ENCODE results near the gene TMEM183A. TPM values are rescaled to one million over a fixed set of nuclear protein-coding genes. Genes with fewer than 3 reads are reported as not detected.

Gene TMEM183A
- total RNA-seq, 1 donor from 2014 or later: 69.5 TPM

DNA sequence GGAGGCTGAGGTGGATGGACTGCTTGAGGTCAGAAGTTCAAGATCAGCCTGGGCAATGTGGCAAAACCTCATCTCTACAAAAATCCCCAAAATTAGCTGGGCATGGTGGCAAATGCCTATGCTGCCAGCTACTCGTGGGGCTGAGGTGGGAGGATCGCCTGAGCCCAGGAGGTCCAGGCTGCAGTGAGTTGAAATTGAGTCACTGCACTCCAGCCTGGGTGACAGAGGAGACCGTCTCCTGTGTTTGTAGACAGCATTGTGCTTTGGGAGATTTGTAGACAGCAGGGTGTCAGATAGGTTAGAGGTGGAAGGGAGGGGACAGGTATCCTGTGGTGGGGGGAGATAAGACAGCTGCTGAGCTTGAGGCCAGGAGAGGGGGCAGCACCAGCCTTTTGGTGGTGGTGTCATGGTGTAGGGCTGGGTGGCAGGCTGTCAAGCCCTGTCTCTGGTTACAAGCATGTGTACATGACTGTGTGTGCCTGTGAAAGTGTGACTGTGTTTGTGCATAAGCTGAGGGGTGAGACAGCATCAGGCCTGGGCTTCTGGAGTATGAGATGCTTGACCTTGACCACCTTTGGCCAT lies 34.3 kb downstream of the TMEM183A start:
- intact Hi-C loops (cut with micrococcal nuclease): no loop called here

DNA sequence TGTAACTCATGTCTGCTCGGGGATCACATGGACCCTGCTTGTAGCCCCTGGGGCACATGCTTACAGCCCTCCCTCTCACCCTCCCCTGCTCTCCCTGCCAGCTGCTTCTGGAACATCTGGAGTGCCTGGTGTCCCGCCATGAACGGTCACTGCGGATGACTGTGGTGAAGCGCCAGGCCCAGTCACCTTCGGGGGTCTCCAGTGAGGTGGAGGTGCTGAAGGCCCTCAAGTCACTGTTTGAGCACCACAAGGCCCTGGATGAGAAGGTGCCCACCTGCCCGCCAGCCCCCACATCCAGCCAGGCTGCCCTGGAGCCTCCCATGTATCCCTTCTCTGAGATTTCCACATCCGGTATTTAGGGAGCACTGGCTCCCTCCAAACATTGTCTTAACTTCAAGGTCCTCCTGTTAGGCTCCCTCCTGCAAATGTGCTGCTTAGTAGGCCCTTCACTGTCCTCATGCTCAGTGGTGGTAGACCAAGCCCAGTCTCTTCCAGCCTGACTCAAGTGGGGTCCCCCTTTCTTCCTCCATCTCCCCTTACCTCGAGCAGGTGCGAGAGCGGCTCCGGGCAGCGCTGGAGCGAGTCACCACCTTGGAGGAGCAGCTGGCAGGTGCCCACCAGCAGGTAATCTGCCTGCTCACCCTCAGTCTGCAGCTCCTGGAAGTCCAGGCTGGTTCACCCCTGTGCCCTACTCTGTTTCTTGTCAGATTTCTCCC lies 36.8 kb downstream of the TMEM183A start:
- intact Hi-C loops (cut with micrococcal nuclease): no loop called here

DNA sequence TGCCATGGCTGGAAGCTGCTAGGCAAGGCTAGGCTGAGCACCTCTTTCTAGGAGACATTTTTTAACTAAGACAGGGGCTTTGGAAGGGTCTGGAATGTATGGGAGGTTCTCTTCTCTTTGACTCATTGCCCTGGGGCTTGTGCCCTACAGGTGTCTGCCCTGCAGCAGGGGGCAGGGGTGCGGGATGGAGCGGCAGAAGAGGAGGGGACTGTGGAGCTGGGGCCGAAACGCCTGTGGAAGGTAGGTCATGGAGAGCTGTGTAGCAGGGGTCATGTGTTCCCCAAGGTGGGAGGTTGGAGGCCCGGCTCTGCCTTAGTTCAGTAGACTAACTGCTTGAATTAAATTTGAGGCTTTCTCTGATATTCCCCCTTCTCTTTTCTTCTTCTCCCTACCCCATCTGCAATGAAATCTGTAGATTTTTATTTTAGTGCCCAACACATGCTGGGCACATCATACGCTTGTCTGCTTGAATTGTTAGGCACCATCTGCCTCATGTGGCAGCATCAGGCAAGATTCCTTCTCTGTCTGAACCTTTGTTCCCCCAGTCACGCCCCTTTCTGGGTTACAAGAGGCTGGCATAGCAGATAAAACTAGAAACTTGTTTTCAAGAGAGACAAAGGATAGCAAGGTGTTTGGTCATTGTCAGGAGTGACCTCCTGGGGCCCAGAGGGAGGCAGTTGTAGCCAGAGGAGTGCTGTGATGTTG lies 37.5 kb downstream of the TMEM183A start:
- intact Hi-C loops (cut with micrococcal nuclease): no loop called here

DNA sequence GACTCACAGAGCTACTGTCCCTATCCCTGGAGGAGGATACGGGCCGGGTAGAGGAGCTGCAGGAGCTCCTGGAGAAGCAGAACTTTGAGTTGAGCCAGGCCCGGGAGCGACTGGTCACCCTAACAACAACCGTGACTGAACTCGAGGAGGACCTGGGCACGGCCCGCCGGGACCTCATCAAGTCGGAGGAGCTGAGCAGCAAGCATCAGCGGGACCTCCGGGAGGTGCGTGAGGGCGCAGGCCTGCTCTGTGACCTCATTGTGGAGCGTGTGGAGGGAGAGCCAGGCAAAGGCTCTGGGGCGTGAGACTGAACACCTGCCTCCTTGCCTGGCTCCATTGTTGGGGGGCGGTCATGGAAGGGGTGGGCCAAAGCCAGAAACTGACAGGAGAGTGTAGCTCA lies 38.2 kb downstream of the TMEM183A start:
- intact Hi-C loops (cut with micrococcal nuclease): no loop called here

DNA sequence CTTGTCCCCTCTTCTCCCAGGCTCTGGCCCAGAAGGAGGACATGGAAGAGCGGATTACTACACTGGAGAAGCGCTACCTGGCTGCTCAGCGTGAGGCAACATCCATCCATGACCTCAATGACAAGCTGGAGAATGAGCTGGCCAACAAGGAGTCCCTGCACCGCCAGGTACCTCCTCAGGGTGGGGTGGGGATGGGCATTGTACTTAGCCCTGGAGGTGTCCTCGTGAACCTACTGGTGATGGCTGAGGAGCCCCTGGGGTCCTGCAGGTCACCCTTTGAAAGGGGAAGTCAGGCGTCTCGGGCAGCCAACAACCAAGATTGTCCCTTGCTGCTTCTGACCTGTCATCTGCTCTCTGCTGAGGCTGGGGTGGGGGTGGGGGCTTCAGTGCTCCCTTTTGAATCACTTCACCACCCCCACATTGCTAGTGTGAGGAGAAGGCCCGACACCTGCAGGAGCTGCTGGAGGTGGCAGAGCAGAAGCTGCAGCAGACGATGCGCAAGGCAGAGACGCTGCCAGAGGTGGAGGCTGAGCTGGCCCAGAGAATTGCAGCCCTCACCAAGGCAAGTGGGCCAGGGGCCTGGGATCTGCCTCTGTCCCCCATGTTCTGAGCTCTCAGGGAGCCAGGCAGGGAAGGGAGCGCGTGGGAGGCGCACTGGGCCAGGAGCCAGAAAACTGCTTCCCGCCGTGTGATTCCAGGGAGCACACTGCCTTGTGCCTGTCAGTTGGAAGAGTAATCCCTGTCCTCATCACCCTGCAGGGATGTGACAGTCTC lies 38.8 kb downstream of the TMEM183A start:
- intact Hi-C loops (cut with micrococcal nuclease): no loop called here

DNA sequence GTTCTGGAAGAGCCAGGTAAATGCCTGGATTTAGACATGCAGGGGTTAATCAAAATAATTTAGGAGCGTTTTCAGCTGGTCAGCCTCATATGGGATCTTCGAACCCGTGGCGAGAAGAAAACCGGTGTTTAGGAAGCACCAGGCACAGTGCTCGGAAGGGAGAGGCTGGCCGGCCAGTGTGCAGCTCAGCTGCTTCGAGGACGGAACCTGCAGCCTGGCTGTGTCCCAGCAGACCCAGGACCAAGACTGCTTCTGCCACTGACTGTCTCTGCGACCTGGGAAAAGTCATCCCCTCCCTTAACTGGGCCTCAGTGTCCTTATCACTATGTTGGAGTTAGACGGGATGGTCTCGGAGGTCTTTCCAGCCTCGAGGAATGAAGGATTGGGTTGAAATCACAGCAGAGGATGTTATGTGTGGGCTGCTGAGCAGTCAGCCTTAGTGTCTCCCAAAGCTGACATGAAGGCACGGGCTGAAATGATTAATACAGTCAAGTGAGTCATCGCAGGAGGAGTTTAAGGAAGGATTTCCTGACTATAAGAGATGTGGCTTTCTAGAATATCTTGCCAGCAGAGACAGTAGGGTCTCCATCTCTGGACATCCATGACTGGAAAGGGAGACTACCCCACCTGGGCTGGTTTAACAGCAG lies 39.9 kb downstream of the TMEM183A start:
- intact Hi-C loops (cut with micrococcal nuclease): no loop called here

DNA sequence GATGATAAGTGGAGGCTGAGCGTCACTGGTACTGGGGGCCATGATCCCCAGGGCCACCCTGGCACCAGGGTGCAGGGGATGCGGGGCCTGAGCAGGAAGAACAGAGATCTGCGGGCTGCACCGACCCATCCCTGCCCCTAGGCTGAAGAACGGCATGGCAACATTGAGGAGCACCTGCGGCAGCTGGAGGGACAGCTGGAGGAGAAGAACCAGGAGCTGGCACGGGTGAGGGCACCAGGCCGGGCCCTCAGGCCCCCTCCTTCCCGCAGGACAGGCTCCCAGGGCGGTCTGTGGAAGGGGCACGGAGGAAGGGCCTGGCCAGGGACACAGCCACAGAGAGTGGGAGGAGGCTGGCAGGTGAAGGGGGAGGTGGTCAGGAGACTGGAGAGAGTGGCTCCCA lies 40.9 kb downstream of the TMEM183A start:
- intact Hi-C loops (cut with micrococcal nuclease): no loop called here

DNA sequence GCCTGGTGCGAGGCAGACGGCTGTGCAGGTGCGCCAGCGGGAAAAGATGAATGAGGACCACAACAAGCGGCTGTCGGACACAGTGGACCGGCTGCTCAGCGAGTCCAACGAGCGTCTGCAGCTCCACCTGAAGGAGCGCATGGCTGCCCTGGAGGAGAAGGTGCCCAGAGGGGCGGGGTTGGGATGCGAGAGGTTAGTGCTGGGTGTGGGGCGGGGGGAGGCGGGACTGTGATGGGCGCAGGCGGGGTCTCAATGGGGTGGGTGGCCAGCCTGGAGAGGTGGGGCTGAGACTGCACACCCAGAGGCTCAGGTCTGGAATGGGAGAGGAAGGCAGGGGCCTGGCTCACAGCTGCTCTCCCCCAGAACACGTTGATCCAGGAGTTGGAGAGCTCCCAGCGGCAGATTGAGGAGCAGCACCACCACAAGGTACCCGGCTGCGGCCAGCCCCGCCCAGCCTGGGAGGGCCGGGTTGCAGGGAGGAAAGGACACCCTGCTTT lies 41.4 kb downstream of the TMEM183A start:
- intact Hi-C loops (cut with micrococcal nuclease): no loop called here

DNA sequence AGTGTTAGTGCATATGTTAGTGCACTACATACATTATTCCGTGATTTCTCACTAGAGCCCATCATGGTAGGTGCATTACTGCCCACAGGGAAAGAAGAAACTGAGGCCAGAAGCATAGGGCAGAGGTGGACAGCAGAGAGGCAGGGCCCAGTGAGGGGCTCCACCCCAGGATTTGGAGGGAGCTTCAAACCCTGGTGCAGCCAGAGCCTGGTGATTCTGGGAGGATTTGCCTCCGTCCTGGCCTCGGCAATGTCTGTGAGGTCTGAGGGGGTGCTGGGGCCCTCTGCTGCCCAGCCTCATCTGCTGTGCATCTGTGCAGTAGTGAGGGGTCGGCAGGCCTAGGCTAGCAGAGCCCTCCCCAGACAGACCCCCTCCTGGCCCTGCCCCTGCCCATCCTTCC lies 41.9 kb downstream of the TMEM183A start:
- intact Hi-C loops (cut with micrococcal nuclease): no loop called here

DNA sequence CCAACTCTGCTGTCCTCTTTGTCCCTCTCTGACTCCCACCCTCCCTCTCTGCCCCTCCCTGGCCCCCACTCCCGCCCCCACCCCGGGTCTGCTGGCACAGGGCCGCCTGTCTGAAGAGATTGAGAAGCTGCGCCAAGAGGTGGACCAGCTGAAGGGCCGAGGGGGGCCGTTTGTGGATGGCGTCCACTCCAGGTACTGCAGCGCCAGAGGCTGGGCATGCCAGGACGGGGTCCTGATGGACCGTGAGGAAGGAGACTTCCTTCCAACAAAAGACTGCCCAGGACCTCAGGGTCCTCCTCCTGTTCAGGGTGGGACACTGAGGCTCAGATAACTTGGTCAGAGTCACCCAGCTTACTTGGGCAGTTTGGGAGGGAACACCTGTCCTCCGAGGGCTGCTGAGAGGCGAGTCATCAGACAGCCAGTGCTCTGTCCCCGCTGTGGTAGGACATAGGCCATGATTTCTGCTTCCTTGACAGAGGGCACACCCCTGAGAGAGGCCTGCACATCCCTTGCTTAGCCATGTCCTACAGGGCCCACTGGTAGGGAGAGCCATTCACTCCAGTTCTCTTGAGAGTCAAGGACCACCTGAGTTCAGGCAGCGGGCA lies 42.5 kb downstream of the TMEM183A start:
- intact Hi-C loops (cut with micrococcal nuclease): no loop called here

DNA sequence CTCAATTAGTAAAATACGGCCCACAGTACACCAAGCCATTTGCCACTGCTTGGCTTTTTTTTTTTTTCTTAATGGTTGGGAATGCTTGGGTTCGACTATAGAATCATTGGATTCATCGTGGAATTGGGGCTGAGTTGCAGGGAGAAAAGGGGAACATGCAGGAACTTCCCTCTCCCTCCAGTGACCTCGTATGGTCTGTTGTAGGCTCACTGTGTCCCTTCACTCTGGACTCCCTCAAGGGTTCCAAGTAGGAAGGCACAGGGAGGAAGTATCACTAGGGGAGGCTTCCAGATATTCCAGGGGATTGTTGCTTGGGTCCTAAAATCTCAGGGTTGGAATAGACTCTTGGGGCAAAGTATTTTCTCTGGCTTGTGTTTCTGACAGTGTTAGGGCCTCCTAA lies 43.7 kb downstream of the TMEM183A start:
- intact Hi-C loops (cut with micrococcal nuclease): no loop called here

DNA sequence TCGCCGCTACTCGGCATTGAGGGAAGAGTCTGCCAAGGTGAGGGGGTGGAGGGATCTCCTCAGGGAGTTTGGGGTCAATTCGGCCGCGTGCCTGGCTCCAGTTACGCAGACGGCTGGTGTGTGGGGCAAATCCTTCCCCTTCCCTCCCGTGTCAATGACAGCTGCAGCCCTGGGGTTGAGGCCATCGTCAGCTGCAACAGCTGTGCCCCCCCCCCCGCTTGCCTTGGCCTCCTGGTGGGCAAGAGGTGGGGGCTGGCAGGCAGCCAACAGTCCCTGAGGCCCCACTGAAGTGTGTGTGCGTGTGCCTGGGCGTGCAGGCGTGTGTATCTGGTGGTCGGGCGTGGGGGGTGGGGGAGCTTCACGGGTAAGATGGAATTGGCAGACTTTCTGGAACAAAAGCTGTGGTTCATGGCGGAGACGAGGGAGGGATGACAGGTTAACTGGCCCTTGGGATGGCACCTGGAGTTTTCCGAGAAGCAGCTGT lies 44.7 kb downstream of the TMEM183A start:
- intact Hi-C loops (cut with micrococcal nuclease): no loop called here

DNA sequence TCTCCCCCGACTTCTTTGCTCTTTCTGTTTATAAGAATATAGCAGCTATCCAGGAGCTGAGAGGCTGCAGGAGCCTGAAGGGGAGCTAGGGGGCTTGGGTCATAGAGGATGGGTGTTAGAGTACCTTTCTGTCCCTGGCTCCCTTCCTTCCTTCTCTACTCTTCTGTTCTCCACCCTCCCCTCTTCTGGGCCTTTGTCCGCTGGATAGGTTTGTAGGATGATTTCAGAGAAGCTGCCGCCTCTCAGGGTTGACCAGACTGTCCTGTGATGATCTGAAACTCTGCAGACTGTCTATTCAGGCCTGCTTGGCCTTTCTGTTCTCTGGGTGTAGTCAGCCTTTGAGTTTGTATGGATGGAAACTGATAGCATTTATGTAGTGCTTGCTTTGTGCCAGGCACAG lies 45.4 kb downstream of the TMEM183A start:
- intact Hi-C loops (cut with micrococcal nuclease): no loop called here

DNA sequence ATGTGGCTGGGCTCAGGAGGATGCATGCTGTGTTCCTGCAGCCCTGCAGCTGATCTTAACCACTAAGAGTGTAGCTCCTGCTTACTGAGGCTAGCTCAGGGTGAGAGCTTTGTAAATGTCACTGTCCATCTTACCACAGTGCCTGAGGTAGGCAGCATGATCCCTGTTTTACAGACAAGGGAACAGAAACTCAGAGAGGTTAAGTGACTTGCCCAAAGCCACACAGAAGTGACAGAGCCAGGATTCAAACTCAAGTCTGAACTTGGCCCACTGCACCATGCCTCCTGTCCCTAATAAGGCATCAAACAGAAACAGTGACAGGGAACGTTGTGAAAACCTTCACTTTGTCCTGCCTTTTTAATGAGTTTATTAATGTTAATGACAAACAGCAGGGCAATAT lies 47.0 kb downstream of the TMEM183A start:
- intact Hi-C loops (cut with micrococcal nuclease): no loop called here

DNA sequence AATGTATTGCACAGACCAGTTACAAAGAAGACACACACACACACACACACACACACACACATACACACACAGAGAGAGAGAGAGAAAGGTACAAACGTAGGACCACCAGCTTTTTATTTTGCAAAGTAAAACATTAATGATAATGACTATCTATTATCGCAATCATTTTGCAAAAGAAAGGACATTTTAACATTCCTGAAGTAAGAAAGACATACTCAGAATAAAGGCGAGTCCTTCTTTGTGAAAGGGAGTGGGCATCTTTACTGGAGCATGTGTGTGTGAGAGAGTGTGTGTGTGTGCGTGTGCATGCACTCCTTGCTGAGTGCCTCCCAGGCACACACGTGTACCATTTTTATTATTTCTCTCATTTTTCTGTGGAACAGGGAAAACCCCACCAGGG lies 47.5 kb downstream of the TMEM183A start:
- intact Hi-C loops (cut with micrococcal nuclease): no loop called here

DNA sequence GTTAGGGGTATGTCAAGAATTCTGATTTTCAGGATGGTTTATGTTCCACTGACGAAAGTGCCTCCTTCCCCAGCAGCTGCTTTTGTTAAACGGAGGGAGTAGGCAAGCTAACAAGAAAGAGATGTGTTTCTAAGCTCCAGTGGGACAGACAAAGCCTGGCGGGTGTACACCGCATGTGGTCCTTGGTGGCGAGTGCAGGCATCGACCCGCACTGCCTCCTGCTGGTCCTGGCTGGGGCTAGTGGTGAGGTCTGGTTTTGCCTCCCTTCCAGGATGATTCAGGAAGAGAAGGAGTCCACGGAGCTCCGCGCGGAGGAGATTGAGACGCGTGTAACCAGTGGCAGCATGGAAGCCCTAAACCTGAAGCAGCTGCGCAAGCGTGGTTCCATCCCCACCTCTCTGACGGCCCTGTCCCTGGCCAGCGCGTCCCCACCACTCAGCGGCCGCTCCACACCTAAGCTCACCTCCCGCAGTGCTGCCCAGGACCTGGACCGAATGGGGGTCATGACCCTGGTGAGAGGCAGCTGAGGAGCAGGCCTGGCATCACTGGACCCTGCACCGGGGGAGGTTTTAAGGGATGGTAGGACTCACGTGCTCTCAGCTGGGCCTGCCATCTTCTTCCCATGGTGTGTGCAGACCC lies 48.1 kb downstream of the TMEM183A start:
- intact Hi-C loops (cut with micrococcal nuclease): no loop called here

DNA sequence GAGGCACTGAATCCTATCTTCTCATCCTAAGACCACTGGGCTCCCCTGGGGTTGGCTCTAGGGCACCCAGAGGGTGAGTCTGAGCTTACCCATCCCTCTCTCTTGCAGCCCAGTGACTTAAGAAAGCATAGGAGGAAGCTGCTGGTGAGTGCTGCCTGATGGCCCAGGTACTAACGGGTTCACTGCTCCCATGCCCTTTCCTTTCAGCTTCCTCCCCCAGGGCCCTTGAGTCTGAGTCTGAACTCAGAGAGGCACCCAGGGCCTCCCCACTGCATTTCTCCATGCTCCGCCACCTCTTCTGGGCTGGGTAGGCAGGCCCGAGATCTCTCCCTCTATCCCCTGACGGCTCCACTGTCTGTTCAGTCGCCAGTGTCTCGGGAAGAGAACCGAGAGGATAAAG lies 48.8 kb downstream of the TMEM183A start:
- intact Hi-C loops (cut with micrococcal nuclease): no loop called here

DNA sequence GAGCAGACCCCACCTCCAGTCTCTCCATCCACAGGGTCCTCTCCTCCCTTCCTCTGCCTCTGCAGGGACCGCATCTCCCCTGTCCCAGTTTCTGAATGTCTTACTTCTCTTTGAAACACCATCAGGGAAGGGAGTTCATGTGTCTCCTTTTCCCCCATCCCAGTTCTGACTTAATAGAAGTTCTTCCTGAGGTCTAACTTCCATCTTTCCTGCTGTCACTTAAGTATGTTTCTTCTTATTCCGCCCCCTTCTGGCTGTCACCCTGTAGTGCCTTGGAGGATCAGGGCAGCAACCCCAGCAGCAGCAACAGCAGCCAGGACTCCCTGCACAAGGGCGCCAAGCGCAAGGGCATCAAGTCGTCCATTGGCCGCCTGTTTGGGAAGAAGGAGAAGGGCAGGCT lies 49.3 kb downstream of the TMEM183A start:
- intact Hi-C loops (cut with micrococcal nuclease): no loop called here

DNA sequence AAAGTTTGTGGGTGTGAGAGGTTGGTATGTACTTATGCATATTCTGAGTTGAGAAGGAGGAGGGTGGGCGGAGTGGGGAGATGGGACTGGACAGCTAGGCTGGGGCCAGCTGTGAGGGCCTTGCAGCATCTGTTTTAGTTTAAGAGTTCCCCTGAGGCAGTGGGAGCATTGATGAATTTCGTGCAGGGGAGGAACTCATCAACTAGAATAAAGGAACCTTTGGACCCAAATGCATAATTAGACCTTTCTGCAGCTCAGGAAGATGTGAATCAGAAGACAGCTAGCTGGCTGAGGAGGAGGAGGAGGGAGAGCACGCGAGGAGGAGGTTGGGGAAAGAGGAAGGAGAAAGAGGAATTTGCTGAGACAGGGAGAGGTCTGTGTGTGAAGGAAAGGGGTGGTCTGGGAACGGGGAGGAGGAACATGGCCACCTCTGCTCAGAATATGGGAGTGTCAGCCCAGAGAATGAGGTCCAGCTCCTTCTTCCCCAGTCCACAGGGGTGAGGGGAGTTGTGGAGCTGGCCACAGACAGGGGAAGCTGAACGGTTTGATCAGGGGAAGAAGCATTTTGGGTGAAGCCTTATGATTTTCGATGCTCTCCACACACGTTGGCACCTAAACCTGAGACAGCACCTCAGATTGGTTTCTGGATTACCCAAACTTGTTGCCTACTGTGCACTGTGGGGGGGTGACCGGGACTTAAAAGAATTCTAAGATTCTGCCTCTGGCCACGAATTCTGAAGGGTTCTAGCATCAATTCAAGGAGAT lies 50.9 kb downstream of the TMEM183A start:
- intact Hi-C loops (cut with micrococcal nuclease): no loop called here

DNA sequence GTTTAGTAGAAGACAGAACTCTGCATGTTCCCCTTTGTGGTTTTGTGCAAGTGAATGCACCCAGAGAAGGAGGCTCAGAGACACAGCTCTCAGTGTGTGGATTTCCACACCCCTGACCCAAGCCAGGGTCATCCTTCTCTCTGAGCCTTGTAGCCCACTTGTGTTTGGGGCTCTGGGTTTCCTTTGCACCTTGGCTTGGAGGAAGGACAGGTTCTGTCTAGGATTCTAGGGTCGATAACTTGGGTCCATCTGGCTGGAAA lies 51.4 kb downstream of the TMEM183A start:
- intact Hi-C loops (cut with micrococcal nuclease): no loop called here

Data from T-helper 2 cell treated with Interferon-gamma antibody and Interleukin-4, amounts not matched to agents 100 ng/mL and 5 ng/mL, for 36 hours (primary cell).